HG03571 (cell line): ENCODE measurements around the gene TMEM239.
"Not testable (repeated sequence)": the region's sequence is repeated elsewhere in the genome, so short reads cannot be mapped to it uniquely, and the experiment has no call there.

Experiments used
- ATAC-seq: cut with Tn5 transposase; IDR thresholded peaks from one replicate; pipeline ENCODE4 v1.9.1; 2021; ENCODE audit not compliant: unreplicated experiment

Gene TMEM239

GRCh38 chr20:2816030-2816582 lies at the start of gene TMEM239:
Gene TMEM239, plus strand, starts transcription at chr20:2816364. Its CDS starts 191 bp downstream, at chr20:2816555.
- no peak for ATAC-seq

GRCh38 chr20:2767768-2768631 lies 48.2 kb upstream of the TMEM239 start:
- ATAC-seq = no peak

GRCh38 chr20:2768632-2769015 lies 47.5 kb upstream of the TMEM239 start:
- ATAC-seq = no peak

GRCh38 chr20:2770091-2770490 lies 46.1 kb upstream of the TMEM239 start:
- not testable (repeated sequence) for ATAC-seq

GRCh38 chr20:2771631-2772080 lies 44.5 kb upstream of the TMEM239 start:
- ATAC-seq = no peak

GRCh38 chr20:2773812-2774211 lies 42.4 kb upstream of the TMEM239 start:
- no peak for ATAC-seq

GRCh38 chr20:2775139-2775538 lies 41.0 kb upstream of the TMEM239 start:
- ATAC-seq = no peak

GRCh38 chr20:2778602-2779321 lies 37.4 kb upstream of the TMEM239 start:
- ATAC-seq = no peak

- ATAC-seq = no peak
Observed at GRCh38 chr20:2780948-2781347, 35.2 kb upstream of the TMEM239 start.

- no peak for ATAC-seq
Observed at GRCh38 chr20:2783908-2784566, 32.1 kb upstream of the TMEM239 start.

- no peak for ATAC-seq
Observed at GRCh38 chr20:2793471-2793870, 22.7 kb upstream of the TMEM239 start.

GRCh38 chr20:2794202-2794748 lies 21.9 kb upstream of the TMEM239 start:
- no peak for ATAC-seq

GRCh38 chr20:2794866-2795447 lies 21.2 kb upstream of the TMEM239 start:
- ATAC-seq = no peak

GRCh38 chr20:2795451-2795850 lies 20.7 kb upstream of the TMEM239 start:
- no peak for ATAC-seq

GRCh38 chr20:2796011-2796660 lies 20.0 kb upstream of the TMEM239 start:
- no peak for ATAC-seq

- no peak for ATAC-seq
Observed at GRCh38 chr20:2797136-2797983, 18.8 kb upstream of the TMEM239 start.

- no peak for ATAC-seq
Observed at GRCh38 chr20:2798095-2798805, 17.9 kb upstream of the TMEM239 start.

- ATAC-seq = no peak
Observed at GRCh38 chr20:2798814-2799213, 17.4 kb upstream of the TMEM239 start.

- ATAC-seq = no peak
Observed at GRCh38 chr20:2799271-2799670, 16.9 kb upstream of the TMEM239 start.
